Gastrocnemius medialis (tissue), 4 donors: Measurements from ENCODE around the gene CXADR.

Experiments used
- CTCF ChIP-seq, 5 experiments: fragments of 450-650 bp in 3 of 5; fragments of 200-600 bp in 2 of 5; sonication (generic) in 2 of 5; IDR thresholded peaks in 4 of 5; conservative IDR thresholded peaks in 1 of 5; 1 replicate in 4 of 5; 2 replicates in 1 of 5; pipeline ENCODE4 v1.5.1; 2016 to 2019; ENCODE audit warnings: antibody characterized with exemption in 5 of 5, mild to moderate bottlenecking in 3 of 5, moderate library complexity in 3 of 5
- POLR2A ChIP-seq, 2 donors: fragments of 450-650 bp; IDR thresholded peaks; one replicate each; pipeline ENCODE4 v1.6.1; 2017; ENCODE audit warnings: antibody characterized with exemption in 2 of 2, mild to moderate bottlenecking in 2 of 2, moderate library complexity in 2 of 2

- no peak for TF ChIP-seq CTCF (IDR thresholded peaks at IDR 0.05 in 4 of 5, conservative IDR thresholded peaks at IDR 0.05 in 1 of 5)
- no peak for TF ChIP-seq POLR2A (IDR thresholded peaks at IDR 0.05)
Observed at GRCh38 chr21:17497316-17497715, 15.5 kb upstream of the CXADR start.
